ENCODE results near the gene CSNK1A1L. TPM values are rescaled to one million over a fixed set of nuclear protein-coding genes. Genes with fewer than 3 reads are reported as not detected.

CSNK1A1L gene
- total and polyA plus RNA-seq, 2 of the 4 experiments (the other 2 are of a cell fraction) = not detected

DNA sequence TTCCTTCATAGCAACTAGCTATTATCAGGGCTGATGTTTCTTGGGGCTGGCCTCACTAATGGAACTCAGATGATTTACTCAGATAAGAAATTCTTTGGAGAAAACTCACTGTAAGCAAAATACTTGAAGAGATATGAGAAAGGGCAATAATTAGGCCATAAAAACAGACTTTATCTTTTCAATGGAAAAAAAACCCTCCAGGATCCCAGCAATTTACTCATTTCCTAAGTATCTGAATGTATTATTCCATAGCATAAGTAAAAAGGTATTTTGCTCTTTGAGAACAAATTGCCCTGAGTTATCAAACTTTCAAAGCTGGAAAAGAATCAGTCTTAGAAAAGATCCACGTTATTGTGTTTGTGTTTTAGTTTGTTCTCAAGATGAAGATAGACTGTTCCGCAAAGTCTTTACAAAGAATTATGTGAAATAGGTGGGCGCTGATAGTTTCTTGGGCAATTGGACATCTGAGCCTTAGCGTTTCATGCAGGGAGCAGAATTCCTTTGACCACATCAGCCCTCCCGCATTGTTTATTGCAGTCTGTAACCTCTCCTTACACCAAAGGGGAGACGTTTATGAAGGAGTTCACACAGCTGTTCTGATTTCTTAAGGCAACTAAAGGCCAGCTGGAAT is 29.1 kb upstream of the CSNK1A1L start:
- Histone ChIP-seq H3K4ac (ENCODE audit: low read depth, low read length) (no peak overlapping the region), H2AFZ (replicated peaks; ENCODE audit: low read length, poor library complexity) (peak overlapping the region; percentile 36), H3K79me1 (ENCODE audit: low read depth in 1 of 2, low read length in 2 of 2) (no peaks in the 10 kb centered on the region), H4K8ac (ENCODE audit: low read depth in 2 of 2, low read length in 2 of 2) (0 out of 4 replicates have a peak overlapping the region, but pooled peaks of 1 of the 2 experiments have one; percentile 14), H3K4me3 (ENCODE audit: insufficient read depth, low read depth, low read length) (no peak overlapping the region), H3K4me1 (ENCODE audit: control insufficient read depth, insufficient read depth, low read length) (no peaks in the 10 kb centered on the region; the same call in 1 of the 2 replicates), H2AK9ac (replicated peaks; ENCODE audit: low read depth, low read length, poor library complexity) (no peak overlapping the region), H4K5ac (ENCODE audit: low read depth, low read length) (no peak overlapping the region), H3K56ac (ENCODE audit: extremely low read depth, insufficient read depth, low read length) (no peak overlapping the region), H3K9me3 (ENCODE audit: control insufficient read depth, insufficient read depth, low read length) (no peaks in the 10 kb centered on the region), H2BK15ac (ENCODE audit: low read depth, low read length) (no peak overlapping the region), H2BK120ac (ENCODE audit: low read depth, low read length) (peak overlapping the region; percentile 3; the same call in 1 of the 2 replicates), H2AK5ac (ENCODE audit: low read depth, low read length) (no peak overlapping the region), H3K23ac (ENCODE audit: low read depth, low read length) (no peak overlapping the region), H3K9me1 (ENCODE audit: insufficient read depth, low read length) (no peaks in the 10 kb centered on the region), H2BK5ac (ENCODE audit: low read depth, low read length, poor library complexity, severe bottlenecking) (peak overlapping the region; percentile 76), H3K9ac (ENCODE audit: low read depth, low read length) (no peak overlapping the region), H3K14ac (replicated peaks; ENCODE audit: low read depth, low read length) (no peak overlapping the region), H4K91ac (ENCODE audit: insufficient read depth, low read depth, low read length) (no peak overlapping the region), H3K27me3 (ENCODE audit: control insufficient read depth, insufficient read depth, low read length) (no peaks in the 10 kb centered on the region), H3K18ac (ENCODE audit: low read depth, low read length) (no peak overlapping the region; the same call in 1 of the 2 replicates), H3K4me2 (ENCODE audit: low read depth, low read length) (peak overlapping the region; percentile 8), H3K36me3 (ENCODE audit: control insufficient read depth, insufficient read depth, low read length) (no peaks in the 10 kb centered on the region), H3K27ac (ENCODE audit: insufficient read depth, low read length) (no peak overlapping the region), H4K20me1 (ENCODE audit: insufficient read depth, low read length) (no peaks in the 10 kb centered on the region), H2BK20ac (ENCODE audit: low read depth, low read length) (no peak overlapping the region)
- 0% methylated on average over 3 of the region's 6 CpGs; no CpG with 5 or more reads in 1 of the 2 experiments for WGBS, 2 experiments (ENCODE audit: extremely low coverage in 2 of 2, insufficient read length in 1 of 2)
- intact Hi-C loops (cut with micrococcal nuclease) = no loop called here
- in situ Hi-C loops (cut with MboI; ENCODE audit: low sequenced_read_pairs) = no loop called here
- BruUV-seq (replicated peaks) = no TSS peak
- ATAC-seq (ENCODE audit: low read depth) (peak; percentile 82), DNase-seq (peak; percentile 90)
- ChIA-PET CTCF (no interaction called here), POLR2A (ENCODE audit: unreplicated experiment) (no interaction called here)
- dilution Hi-C loops (cut with HindIII; ENCODE audit: low sequenced_read_pairs, unreplicated experiment) = no loop called here
- TF ChIP-seq, protein P1, sequence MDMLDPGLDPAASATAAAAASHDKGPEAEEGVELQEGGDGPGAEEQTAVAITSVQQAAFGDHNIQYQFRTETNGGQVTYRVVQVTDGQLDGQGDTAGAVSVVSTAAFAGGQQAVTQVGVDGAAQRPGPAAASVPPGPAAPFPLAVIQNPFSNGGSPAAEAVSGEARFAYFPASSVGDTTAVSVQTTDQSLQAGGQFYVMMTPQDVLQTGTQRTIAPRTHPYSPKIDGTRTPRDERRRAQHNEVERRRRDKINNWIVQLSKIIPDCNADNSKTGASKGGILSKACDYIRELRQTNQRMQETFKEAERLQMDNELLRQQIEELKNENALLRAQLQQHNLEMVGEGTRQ (IDR thresholded peaks at IDR 0.05; ENCODE audit: low read depth, low read length) = no peak
- TF ChIP-seq RCOR1 (IDR thresholded peaks at IDR 0.05; ENCODE audit: insufficient replicate concordance, low read length) (no peak), MXI1 (IDR thresholded peaks at IDR 0.05; ENCODE audit: borderline replicate concordance, low read depth, low read length) (no peak), MAZ (IDR thresholded peaks at IDR 0.05; ENCODE audit: borderline replicate concordance, low read depth, low read length) (no peak), CHD1 (IDR thresholded peaks at IDR 0.05; ENCODE audit: low read depth, low read length) (no peak), RFX5 (IDR thresholded peaks at IDR 0.05; ENCODE audit: low read depth, low read length) (no peak), POLR2A (IDR thresholded peaks at IDR 0.05; ENCODE audit: low read depth, low read length) (no peak), CEBPB (IDR thresholded peaks at IDR 0.05; ENCODE audit: low read depth, low read length) (peak; percentile 79), SMC3 (IDR thresholded peaks at IDR 0.05; ENCODE audit: low read depth, low read length) (no peak), RAD21 (IDR thresholded peaks at IDR 0.05; ENCODE audit: low read length) (no peak), FOS (IDR thresholded peaks at IDR 0.05; ENCODE audit: low read depth, low read length) (no peak), NFE2L2 (IDR thresholded peaks at IDR 0.05; ENCODE audit: low read depth, low read length) (no peak), BHLHE40 (IDR thresholded peaks at IDR 0.05; ENCODE audit: low read depth, low read length) (0 out of 2 replicates have a peak, but pooled peaks have one; percentile 5), MAFK (IDR thresholded peaks at IDR 0.05; ENCODE audit: low read depth, low read length) (peak; percentile 24; the same call in 1 of the 2 replicates)
- TF ChIP-seq, protein P2, sequence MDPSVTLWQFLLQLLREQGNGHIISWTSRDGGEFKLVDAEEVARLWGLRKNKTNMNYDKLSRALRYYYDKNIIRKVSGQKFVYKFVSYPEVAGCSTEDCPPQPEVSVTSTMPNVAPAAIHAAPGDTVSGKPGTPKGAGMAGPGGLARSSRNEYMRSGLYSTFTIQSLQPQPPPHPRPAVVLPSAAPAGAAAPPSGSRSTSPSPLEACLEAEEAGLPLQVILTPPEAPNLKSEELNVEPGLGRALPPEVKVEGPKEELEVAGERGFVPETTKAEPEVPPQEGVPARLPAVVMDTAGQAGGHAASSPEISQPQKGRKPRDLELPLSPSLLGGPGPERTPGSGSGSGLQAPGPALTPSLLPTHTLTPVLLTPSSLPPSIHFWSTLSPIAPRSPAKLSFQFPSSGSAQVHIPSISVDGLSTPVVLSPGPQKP (IDR thresholded peaks at IDR 0.05; ENCODE audit: borderline replicate concordance, low read depth, low read length) = no peak
- TF ChIP-seq, protein P3, sequence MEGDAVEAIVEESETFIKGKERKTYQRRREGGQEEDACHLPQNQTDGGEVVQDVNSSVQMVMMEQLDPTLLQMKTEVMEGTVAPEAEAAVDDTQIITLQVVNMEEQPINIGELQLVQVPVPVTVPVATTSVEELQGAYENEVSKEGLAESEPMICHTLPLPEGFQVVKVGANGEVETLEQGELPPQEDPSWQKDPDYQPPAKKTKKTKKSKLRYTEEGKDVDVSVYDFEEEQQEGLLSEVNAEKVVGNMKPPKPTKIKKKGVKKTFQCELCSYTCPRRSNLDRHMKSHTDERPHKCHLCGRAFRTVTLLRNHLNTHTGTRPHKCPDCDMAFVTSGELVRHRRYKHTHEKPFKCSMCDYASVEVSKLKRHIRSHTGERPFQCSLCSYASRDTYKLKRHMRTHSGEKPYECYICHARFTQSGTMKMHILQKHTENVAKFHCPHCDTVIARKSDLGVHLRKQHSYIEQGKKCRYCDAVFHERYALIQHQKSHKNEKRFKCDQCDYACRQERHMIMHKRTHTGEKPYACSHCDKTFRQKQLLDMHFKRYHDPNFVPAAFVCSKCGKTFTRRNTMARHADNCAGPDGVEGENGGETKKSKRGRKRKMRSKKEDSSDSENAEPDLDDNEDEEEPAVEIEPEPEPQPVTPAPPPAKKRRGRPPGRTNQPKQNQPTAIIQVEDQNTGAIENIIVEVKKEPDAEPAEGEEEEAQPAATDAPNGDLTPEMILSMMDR (conservative IDR thresholded peaks at IDR 0.05; ENCODE audit: low read depth, low read length) = no peak

Data from IMR-90 (cell line).